Skin of body (tissue), 3 donors: ENCODE measurements around the gene TCL1A. TPM values are rescaled to one million over a fixed set of nuclear protein-coding genes. Genes with fewer than 3 reads are reported as not detected.
"Not testable (repeated sequence)": the region's sequence is repeated elsewhere in the genome, so short reads cannot be mapped to it uniquely, and the experiment has no call there.

Experiments
- DNase-seq: peaks from one replicate; lab custom pipeline; 2025; lab: John Stamatoyannopoulos, UW
- small RNA-seq: library from RNA; depleted of rRNA; stranded (forward); fragments of <200 nt; gene quantifications from one replicate; pipeline ENCODE3, GENCODE V24; 2014; ENCODE audit warnings: low replicate concordance
- total RNA-seq: library from RNA; depleted of rRNA; stranded (reverse); fragments of >200 nt; gene quantifications from one replicate; pipeline ENCODE4 v1.2.3, GENCODE V29; 2014

TCL1A gene
- total RNA-seq, 1 donor from 2014 or later: 1.7 TPM

GRCh38 chr14:95677179-95677835 is 36.6 kb downstream of the TCL1A start:
- DNase-seq: no peak

GRCh38 chr14:95675486-95675885 is 38.4 kb downstream of the TCL1A start:
- DNase-seq: no peak

GRCh38 chr14:95674613-95675012 is 39.3 kb downstream of the TCL1A start:
- DNase-seq: no peak

- DNase-seq: no peak
Observed at GRCh38 chr14:95668235-95668772, 45.6 kb downstream of the TCL1A start.

GRCh38 chr14:95667249-95667693 is 46.7 kb downstream of the TCL1A start:
- no peak for DNase-seq

GRCh38 chr14:95666450-95666849 is 47.5 kb downstream of the TCL1A start:
- DNase-seq: no peak

GRCh38 chr14:95665530-95665929 is 48.4 kb downstream of the TCL1A start:
- not testable (repeated sequence) for DNase-seq

- no peak for DNase-seq
Observed at GRCh38 chr14:95664546-95664945, 49.4 kb downstream of the TCL1A start.

- DNase-seq: no peak
Observed at GRCh38 chr14:95664066-95664465, 49.9 kb downstream of the TCL1A start.

GRCh38 chr14:95663226-95663797 is 50.6 kb downstream of the TCL1A start:
- no peak for DNase-seq

GRCh38 chr14:95662376-95663186 is 51.3 kb downstream of the TCL1A start:
- no peak for DNase-seq

- DNase-seq: no peak
Observed at GRCh38 chr14:95660651-95661515, 53.0 kb downstream of the TCL1A start.

- no peak for DNase-seq
Observed at GRCh38 chr14:95659990-95660385, 53.9 kb downstream of the TCL1A start.

Small RNAs within 50 kb of the gene (small RNA-seq; reads per million reads assigned to genes)
- gene RF02193: not detected

Other genes starting within 250 kb of the TCL1A start
- gene SYNE3, start 197.5 kb downstream of the TCL1A start, total RNA-seq: 13.9 TPM
- gene GLRX5, start 179.1 kb downstream of the TCL1A start, total RNA-seq: 38.5 TPM
- gene TCL1B, start 27.7 kb downstream of the TCL1A start, total RNA-seq: not detected
- not detected for gene TUNAR, start 162.7 kb upstream of the TCL1A start, total RNA-seq